Suprapubic skin (tissue), 4 donors: ENCODE results near the gene LRRC4C. TPM values are rescaled to one million over a fixed set of nuclear protein-coding genes. Genes with fewer than 3 reads are reported as not detected.

ENCODE experiments used
- DNase-seq, 2 donors: peaks; one replicate each; pipeline ENCODE4 v3.0.0-alpha.2; 2019; ENCODE audit warnings: low spot score in 2 of 2
- H3K27ac ChIP-seq: fragments of 200-600 bp; sonication (generic); one replicate; pipeline ENCODE4 v1.5.1; 2019
- H3K27me3 ChIP-seq: fragments of 200-600 bp; sonication (generic); one replicate; pipeline ENCODE4 v1.5.1; 2019
- H3K36me3 ChIP-seq: fragments of 200-600 bp; sonication (generic); one replicate; pipeline ENCODE4 v1.5.1; 2019
- H3K4me1 ChIP-seq: fragments of 200-600 bp; sonication (generic); one replicate; pipeline ENCODE4 v1.5.1; 2019
- H3K4me3 ChIP-seq: fragments of 200-600 bp; sonication (generic); one replicate; pipeline ENCODE4 v1.5.1; 2019; ENCODE audit warnings: mild to moderate bottlenecking
- H3K9me3 ChIP-seq: fragments of 200-600 bp; sonication (generic); one replicate; pipeline ENCODE4 v1.5.1; 2019
- CTCF ChIP-seq, 2 donors: fragments of 200-600 bp in 1 of 2; fragments of 450-650 bp in 1 of 2; sonication (generic) in 1 of 2; IDR thresholded peaks; one replicate each; pipeline ENCODE4 v1.5.1; 2016 to 2019; ENCODE audit warnings: antibody characterized with exemption in 2 of 2, mild to moderate bottlenecking in 1 of 2, moderate library complexity in 1 of 2
- EP300 ChIP-seq: sonication (generic); formaldehyde crosslinking; IDR thresholded peaks from one replicate; pipeline ENCODE4 v1.6.1; 2017; ENCODE audit warnings: antibody characterized with exemption
- POLR2A ChIP-seq, 2 donors: fragments of 450-650 bp; IDR thresholded peaks; one replicate each; pipeline ENCODE4 v1.6.1; 2017; ENCODE audit warnings: antibody characterized with exemption in 2 of 2, mild to moderate bottlenecking in 2 of 2, moderate library complexity in 2 of 2
- POLR2AphosphoS5 ChIP-seq, 3 donors: sonication (generic); formaldehyde crosslinking; IDR thresholded peaks; one replicate each; pipeline ENCODE4 v1.6.1; 2017; ENCODE audit warnings: antibody characterized with exemption in 3 of 3
- WGBS: methylation state at CpG from one replicate; pipeline ENCODE4 v1.1.5; 2018; 5-methylcytosine and 5-hydroxymethylcytosine counted together
- total RNA-seq, 4 donors: library from RNA; depleted of rRNA; stranded (reverse); fragments of >200 nt; gene quantifications; one replicate each; pipeline ENCODE4 v1.1.0, GENCODE V29; 2016

LRRC4C gene
- total RNA-seq, 4 donors from 2014 or later, result 0.19 to 1.1 (median 0.60) TPM; not detected in 1

GRCh38 chr11:40228662-40229061 lies 1230.8 kb downstream of the LRRC4C start:
- no peak for DNase-seq
- 44% methylated on average over 3 of the region's 3 CpGs for WGBS
- Histone ChIP-seq H3K36me3 (no peaks in the 10 kb centered on the region), H3K9me3 (no peaks in the 10 kb centered on the region), H3K4me1 (no peaks in the 10 kb centered on the region), H3K4me3 (no peak overlapping the region), H3K27ac (no peak overlapping the region), H3K27me3 (no peaks in the 10 kb centered on the region)
- no peak for TF ChIP-seq POLR2AphosphoS5 (IDR thresholded peaks at IDR 0.05)
- TF ChIP-seq CTCF (IDR thresholded peaks at IDR 0.05), result no peak
- TF ChIP-seq EP300, result no peak
- no peak for TF ChIP-seq POLR2A (IDR thresholded peaks at IDR 0.05)

- TF ChIP-seq CTCF (IDR thresholded peaks at IDR 0.05) (no peak), EP300 (no peak), POLR2A (IDR thresholded peaks at IDR 0.05) (no peak), POLR2AphosphoS5 (IDR thresholded peaks at IDR 0.05) (no peak)
- H3K4me3 ChIP-seq, result no peak overlapping the region
- H3K36me3 ChIP-seq, result no peaks in the 10 kb centered on the region
- no peaks in the 10 kb centered on the region for H3K4me1 ChIP-seq
- no peak for DNase-seq
- no peaks in the 10 kb centered on the region for H3K27me3 ChIP-seq
- no peak overlapping the region for H3K27ac ChIP-seq
- no peaks in the 10 kb centered on the region for H3K9me3 ChIP-seq
Measured at GRCh38 chr11:40227730-40228129, 1231.7 kb downstream of the LRRC4C start.

GRCh38 chr11:40226654-40227053 lies 1232.8 kb downstream of the LRRC4C start:
- Histone ChIP-seq H3K27me3 (no peaks in the 10 kb centered on the region), H3K4me1 (no peaks in the 10 kb centered on the region), H3K9me3 (no peaks in the 10 kb centered on the region), H3K27ac (no peak overlapping the region), H3K4me3 (no peak overlapping the region), H3K36me3 (no peaks in the 10 kb centered on the region)
- 28% methylated on average over 2 of the region's 2 CpGs for WGBS
- no peak for DNase-seq
- no peak for TF ChIP-seq CTCF (IDR thresholded peaks at IDR 0.05)
- no peak for TF ChIP-seq POLR2AphosphoS5 (IDR thresholded peaks at IDR 0.05)

- no peak for DNase-seq
- H3K27ac ChIP-seq, result no peak overlapping the region
- 82% methylated on average over 2 of the region's 2 CpGs for WGBS
- H3K27me3 ChIP-seq, result no peaks in the 10 kb centered on the region
- no peaks in the 10 kb centered on the region for H3K36me3 ChIP-seq
- H3K9me3 ChIP-seq, result no peaks in the 10 kb centered on the region
- TF ChIP-seq EP300 (no peak), CTCF (IDR thresholded peaks at IDR 0.05) (no peak), POLR2A (IDR thresholded peaks at IDR 0.05) (no peak), POLR2AphosphoS5 (IDR thresholded peaks at IDR 0.05) (no peak)
- H3K4me3 ChIP-seq, result no peak overlapping the region
- H3K4me1 ChIP-seq, result no peaks in the 10 kb centered on the region
Measured at GRCh38 chr11:40223596-40224330, 1235.7 kb downstream of the LRRC4C start.

- Histone ChIP-seq H3K36me3 (no peaks in the 10 kb centered on the region), H3K27me3 (no peaks in the 10 kb centered on the region), H3K4me1 (no peaks in the 10 kb centered on the region), H3K9me3 (no peaks in the 10 kb centered on the region), H3K4me3 (no peak overlapping the region), H3K27ac (no peak overlapping the region)
- TF ChIP-seq POLR2A (IDR thresholded peaks at IDR 0.05) (no peak), EP300 (no peak), CTCF (IDR thresholded peaks at IDR 0.05) (no peak), POLR2AphosphoS5 (IDR thresholded peaks at IDR 0.05) (no peak)
- 52% methylated on average over 3 of the region's 3 CpGs for WGBS
- no peak for DNase-seq
Measured at GRCh38 chr11:40219401-40219800, 1240.1 kb downstream of the LRRC4C start.
